CD4-positive, alpha-beta T cell (primary cell): ENCODE results near the gene OR2T12. TPM values are rescaled to one million over a fixed set of nuclear protein-coding genes. Genes with fewer than 3 reads are reported as not detected.

Experiments
- ATAC-seq: fragments of 200-7000 bp; cut with Tn5 transposase; one replicate; pipeline ENCODE4 v1.10.0; 2022; ENCODE audit warnings: mild to moderate bottlenecking; ENCODE audit not compliant: poor library complexity
- CTCF ChIA-PET: fragments of 350-600 bp; sonication (Branson Sonifier 250); formaldehyde crosslinking; loops from one replicate; lab custom pipeline; 2021; ENCODE audit warnings: antibody characterized with exemption, inconsistent platforms; lab: Charles Lee
- POLR2A ChIA-PET: fragments of 350-600 bp; sonication (Branson Sonifier 250); formaldehyde crosslinking; loops from one replicate; lab custom pipeline; 2021; ENCODE audit warnings: antibody characterized with exemption, inconsistent platforms; lab: Charles Lee
- DNase-seq, 14 experiments: peaks; one replicate each; pipeline ENCODE4 v3.0.0-alpha.2; 2013 to 2020; ENCODE audit warnings: mixed read lengths in 2 of 14
- H3K27ac ChIP-seq, 2 donors: one replicate each; pipeline versions ENCODE4 v1.5.1 to v1.7.0; 2013; ENCODE audit warnings: low read length in 2 of 2, low read depth in 1 of 2, mild to moderate bottlenecking in 1 of 2
- H3K27me3 ChIP-seq, 2 experiments: 1 replicate in 1 of 2; 2 replicates in 1 of 2; pipeline versions ENCODE4 v1.6.1 to v1.7.0; 2013; ENCODE audit warnings: low read length in 2 of 2, control low read depth in 1 of 2, mild to moderate bottlenecking in 1 of 2, moderate library complexity in 1 of 2; ENCODE audit not compliant: insufficient read depth in 2 of 2, control insufficient read depth in 1 of 2
- H3K36me3 ChIP-seq: one replicate; pipeline ENCODE4 v1.6.1; 2013; ENCODE audit warnings: low read length, control low read depth; ENCODE audit not compliant: insufficient read depth
- H3K4me1 ChIP-seq: one replicate; pipeline ENCODE4 v1.6.1; 2013; ENCODE audit warnings: low read length, control low read depth; ENCODE audit not compliant: insufficient read depth
- H3K4me3 ChIP-seq: one replicate; pipeline ENCODE4 v1.5.1; 2013; ENCODE audit warnings: mild to moderate bottlenecking, low read length, moderate library complexity
- H3K9me3 ChIP-seq, 2 experiments: 1 replicate in 1 of 2; 2 replicates in 1 of 2; pipeline versions ENCODE4 v1.6.1 to v1.7.0; 2013; ENCODE audit warnings: low read length in 2 of 2, mild to moderate bottlenecking in 2 of 2, control low read depth in 1 of 2, moderate library complexity in 1 of 2; ENCODE audit not compliant: control insufficient read depth in 1 of 2, insufficient read depth in 1 of 2
- H3K27ac Mint-ChIP-seq: one replicate; pipeline ENCODE4 v1.8.0; 2020; ENCODE audit warnings: mixed read lengths
- H3K27me3 Mint-ChIP-seq: one replicate; pipeline ENCODE4 v1.8.0; 2021; ENCODE audit warnings: mixed read lengths
- H3K36me3 Mint-ChIP-seq: one replicate; pipeline ENCODE4 v1.8.0; 2021; ENCODE audit warnings: low read depth, mixed read lengths
- H3K4me1 Mint-ChIP-seq: one replicate; pipeline ENCODE4 v1.8.0; 2021; ENCODE audit warnings: low read depth, mixed read lengths
- H3K4me3 Mint-ChIP-seq: one replicate; pipeline ENCODE4 v1.8.0; 2020; ENCODE audit warnings: mild to moderate bottlenecking, mixed read lengths
- H3K9me3 Mint-ChIP-seq: one replicate; pipeline ENCODE4 v1.8.0; 2020; ENCODE audit warnings: mixed read lengths
- CTCF ChIP-seq: fragments of 200-600 bp; IDR thresholded peaks from one replicate; pipeline ENCODE4 v1.8.0; 2022; ENCODE audit warnings: antibody characterized with exemption, mild to moderate bottlenecking
- intact Hi-C, 2 experiments: fragments of 100-400 bp; cut with DNase I in 1 of 2; cut with micrococcal nuclease in 1 of 2; formaldehyde crosslinking; loops; one replicate each; pipeline versions ENCODE4 v1.15.1 to v1.9.0; 2023 to 2025; cut with DNase I, micrococcal nuclease
- total RNA-seq, 174 experiments: library from RNA in 2 of 174; stranded (reverse) in 2 of 174; gene quantifications; one replicate each; pipeline ENCODE4 v1.2.3 and lab custom pipeline; 2021 to 2026

The OR2T12 gene
- total RNA-seq, 2 experiments from 2014 or later, result not detected

- CTCF ChIA-PET, result interaction anchor here (1.3 kb wide), 1 partner anchor 10 kb away, joined by 3 read pairs; no protein-coding TSS in a partner anchor
- H3K4me1 ChIP-seq, result peaks cover 3% of the 10 kb centered on the region
- H3K27me3 ChIP-seq, result peaks cover 0 to 5% of the 10 kb centered on the region in 2 experiments
- Mint-ChIP-seq H3K9me3 (no peaks in the 10 kb centered on the region), H3K27me3 (peaks cover 19% of the 10 kb centered on the region), H3K4me3 (no peak overlapping the region), H3K4me1 (peaks cover 4% of the 10 kb centered on the region), H3K36me3 (no peaks in the 10 kb centered on the region), H3K27ac (no peak overlapping the region)
- intact Hi-C loops, result loop anchor here (1.0 to 10.0 kb wide), 4 partner anchors 442 to 564 kb away; no protein-coding TSS in a partner anchor
- no peak overlapping the region for H3K27ac ChIP-seq
- H3K4me3 ChIP-seq, result no peak overlapping the region
- no peaks in the 10 kb centered on the region for H3K9me3 ChIP-seq
- DNase-seq (peak in 6 of 14 experiments; percentile 3 to 59 (median 22)), ATAC-seq (peak; percentile 57)
- TF ChIP-seq CTCF, result peak; percentile 83
- H3K36me3 ChIP-seq, result no peaks in the 10 kb centered on the region
- POLR2A ChIA-PET, result no interaction called here
Measured at GRCh38 chr1:248243204-248243603, 60.0 kb downstream of the OR2T12 start.

Other genes starting within 250 kb of the OR2T12 start
- gene OR2L13, start 208.2 kb downstream of the OR2T12 start, total RNA-seq, result not detected
- not detected for gene OR2M5, start 158.3 kb downstream of the OR2T12 start, total RNA-seq
- gene OR2M2, start 128.6 kb downstream of the OR2T12 start, total RNA-seq, result not detected
- gene OR2M3, start 106.2 kb downstream of the OR2T12 start, total RNA-seq, result not detected
- not detected for gene OR2M4, start 72.0 kb downstream of the OR2T12 start, total RNA-seq
- under 1 TPM in 1 of 2 experiments, not detected in 1; 0.25 TPM for gene OR2T33, start 25.4 kb downstream of the OR2T12 start, total RNA-seq
- gene OR2M7, start 21.1 kb upstream of the OR2T12 start, total RNA-seq, result not detected
- not detected for gene OR14C36, start 45.4 kb upstream of the OR2T12 start, total RNA-seq
- gene OR2T4, start 58.2 kb upstream of the OR2T12 start, total RNA-seq, result not detected
- not detected for gene OR2T6, start 72.3 kb upstream of the OR2T12 start, total RNA-seq
- not detected for gene OR2T1, start 99.6 kb upstream of the OR2T12 start, total RNA-seq
- gene OR2T2, start 142.2 kb upstream of the OR2T12 start, total RNA-seq, result not detected
- gene OR2T3, start 169.9 kb upstream of the OR2T12 start, total RNA-seq, result not detected
- not detected for gene OR2T5, start 185.2 kb upstream of the OR2T12 start, total RNA-seq
- not detected for gene OR2G6, start 204.6 kb upstream of the OR2T12 start, total RNA-seq